ENCODE data around the gene M1AP. TPM values are rescaled to one million over a fixed set of nuclear protein-coding genes. Genes with fewer than 3 reads are reported as not detected.

The M1AP gene
- total and polyA plus RNA-seq, 9 donors: 0.36 to 0.72 (median 0.45) TPM; not detected in 3

DNA sequence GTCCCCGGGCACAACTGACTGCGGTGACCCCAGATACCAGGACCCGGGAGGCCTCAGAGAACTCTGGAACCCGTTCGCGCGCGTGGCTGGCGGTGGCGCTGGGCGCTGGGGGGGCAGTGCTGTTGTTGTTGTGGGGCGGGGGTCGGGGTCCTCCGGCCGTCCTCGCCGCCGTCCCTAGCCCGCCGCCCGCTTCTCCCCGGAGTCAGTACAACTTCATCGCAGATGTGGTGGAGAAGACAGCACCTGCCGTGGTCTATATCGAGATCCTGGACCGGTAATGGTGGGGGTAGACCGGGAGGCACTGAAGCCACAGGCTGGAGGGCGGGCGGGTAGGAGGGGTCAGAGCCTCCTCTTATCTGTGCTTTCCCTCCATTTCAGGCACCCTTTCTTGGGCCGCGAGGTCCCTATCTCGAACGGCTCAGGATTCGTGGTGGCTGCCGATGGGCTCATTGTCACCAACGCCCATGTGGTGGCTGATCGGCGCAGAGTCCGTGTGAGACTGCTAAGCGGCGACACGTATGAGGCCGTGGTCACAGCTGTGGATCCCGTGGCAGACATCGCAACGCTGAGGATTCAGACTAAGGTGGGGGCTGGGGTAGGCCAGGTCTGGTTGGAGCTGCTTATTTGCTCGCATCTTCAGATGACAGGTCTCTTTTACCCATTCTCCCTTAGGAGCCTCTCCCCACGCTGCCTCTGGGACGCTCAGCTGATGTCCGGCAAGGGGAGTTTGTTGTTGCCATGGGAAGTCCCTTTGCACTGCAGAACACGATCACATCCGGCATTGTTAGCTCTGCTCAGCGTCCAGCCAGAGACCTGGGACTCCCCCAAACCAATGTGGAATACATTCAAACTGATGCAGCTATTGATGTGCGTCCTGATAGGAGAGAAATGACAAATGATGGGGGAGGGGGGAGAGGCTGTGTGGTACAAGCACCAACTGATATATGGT lies 117.6 kb downstream of the M1AP start:
- H3K9me3 ChIP-seq: no peaks in the 10 kb centered on the region
- intact Hi-C loops (cut with DNase I): loop anchor here in 1 of 4 donors (5.0 kb wide), 1 partner anchor 48 kb away; the partner anchor contains the start of genes CCDC142 and TTC31
- no peak for DNase-seq
- H3K36me3 ChIP-seq: no peaks in the 10 kb centered on the region
- H3K4me3 ChIP-seq: peak overlapping the region; percentile 92
- H3K27me3 ChIP-seq: no peaks in the 10 kb centered on the region
- peaks cover 13% of the 10 kb centered on the region for H3K4me1 ChIP-seq (ENCODE audit: insufficient read depth)
- H3K27ac ChIP-seq: peak overlapping the region in 1 of 2 donors; percentile 58
- WGBS, 3 donors: 1 to 2% (median 1%) methylated on average over 54 of the region's 54 CpGs
- TF ChIP-seq EP300 (IDR thresholded peaks at IDR 0.05) (no peak), POLR2A (IDR thresholded peaks at IDR 0.05) (no peak)
- TF ChIP-seq, protein P1, sequence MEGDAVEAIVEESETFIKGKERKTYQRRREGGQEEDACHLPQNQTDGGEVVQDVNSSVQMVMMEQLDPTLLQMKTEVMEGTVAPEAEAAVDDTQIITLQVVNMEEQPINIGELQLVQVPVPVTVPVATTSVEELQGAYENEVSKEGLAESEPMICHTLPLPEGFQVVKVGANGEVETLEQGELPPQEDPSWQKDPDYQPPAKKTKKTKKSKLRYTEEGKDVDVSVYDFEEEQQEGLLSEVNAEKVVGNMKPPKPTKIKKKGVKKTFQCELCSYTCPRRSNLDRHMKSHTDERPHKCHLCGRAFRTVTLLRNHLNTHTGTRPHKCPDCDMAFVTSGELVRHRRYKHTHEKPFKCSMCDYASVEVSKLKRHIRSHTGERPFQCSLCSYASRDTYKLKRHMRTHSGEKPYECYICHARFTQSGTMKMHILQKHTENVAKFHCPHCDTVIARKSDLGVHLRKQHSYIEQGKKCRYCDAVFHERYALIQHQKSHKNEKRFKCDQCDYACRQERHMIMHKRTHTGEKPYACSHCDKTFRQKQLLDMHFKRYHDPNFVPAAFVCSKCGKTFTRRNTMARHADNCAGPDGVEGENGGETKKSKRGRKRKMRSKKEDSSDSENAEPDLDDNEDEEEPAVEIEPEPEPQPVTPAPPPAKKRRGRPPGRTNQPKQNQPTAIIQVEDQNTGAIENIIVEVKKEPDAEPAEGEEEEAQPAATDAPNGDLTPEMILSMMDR (IDR thresholded peaks at IDR 0.05): no peak

DNA sequence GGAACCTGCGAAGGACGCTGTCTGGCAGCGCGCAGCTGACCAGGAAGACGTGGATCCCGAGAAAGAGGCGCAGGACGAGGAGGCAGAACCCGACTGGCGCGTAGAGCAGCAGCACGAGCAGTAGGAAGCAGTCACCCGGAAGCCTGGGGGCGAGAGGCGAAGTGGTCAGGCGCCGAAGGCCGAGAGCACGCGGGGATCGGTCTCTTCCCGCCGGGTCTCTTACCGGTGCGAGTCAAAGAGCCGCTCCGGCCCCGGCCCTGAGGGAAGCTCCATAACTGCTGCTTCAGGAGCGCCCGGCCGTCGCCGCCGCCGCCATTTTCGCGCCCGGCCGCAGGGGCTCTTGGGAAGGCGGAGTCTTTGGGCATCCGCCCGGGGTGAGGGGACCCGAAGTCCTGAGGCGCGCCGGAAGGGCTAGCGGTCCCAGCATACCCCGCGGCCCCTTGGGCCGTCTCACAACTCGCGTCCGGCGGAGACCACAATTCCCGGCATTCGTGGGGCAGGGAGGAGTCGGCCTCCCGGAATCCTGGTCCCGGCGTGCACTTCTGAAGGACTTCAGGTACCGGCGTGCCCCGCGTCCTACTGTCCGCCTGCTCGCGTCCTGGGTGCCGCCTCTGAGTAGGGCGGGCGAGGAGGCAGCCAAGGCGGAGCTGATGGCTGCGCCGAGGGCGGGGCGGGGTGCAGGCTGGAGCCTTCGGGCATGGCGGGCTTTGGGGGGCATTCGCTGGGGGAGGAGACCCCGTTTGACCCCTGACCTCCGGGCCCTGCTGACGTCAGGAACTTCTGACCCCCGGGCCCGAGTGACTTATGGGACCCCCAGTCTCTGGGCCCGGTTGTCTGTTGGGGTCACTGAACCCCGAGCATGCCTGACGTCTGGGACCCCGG lies 118.5 kb downstream of the M1AP start, which contains the start of the genes AUP1 and HTRA2:
Gene AUP1, minus strand, starts transcription at position 350 of the 882 bp plus-strand sequence. Its CDS starts 77 bp downstream, at position 273.
Gene HTRA2, plus strand, starts transcription at position 577 of the 882 bp plus-strand sequence. Its CDS starts 74 bp downstream, at position 651.
- intact Hi-C loops (cut with DNase I): loop anchor here in 1 of 4 donors (5.0 kb wide), 1 partner anchor 47 kb away; the partner anchor contains the start of genes CCDC142 and TTC31
- Histone ChIP-seq H3K9me3 (no peaks in the 10 kb centered on the region), H3K27ac (peak within 1 kb of the TSS in 1 of 2 donors; percentile 70), H3K27me3 (no peaks in the 10 kb centered on the region), H3K4me3 (peak within 1 kb of the TSS; percentile 92), H3K36me3 (no peaks in the 10 kb centered on the region), H3K4me1 (ENCODE audit: insufficient read depth) (peaks cover 13% of the 10 kb centered on the region)
- 0 to 1% (median 1%) methylated on average over 71 to 87 of the region's 87 CpGs for WGBS, 3 donors
- DNase-seq: peak; percentile 96 to 98 (median 97)
- TF ChIP-seq POLR2A (IDR thresholded peaks at IDR 0.05) (peak; percentile 85), EP300 (IDR thresholded peaks at IDR 0.05) (peak; percentile 79)
- TF ChIP-seq, protein P1 (IDR thresholded peaks at IDR 0.05): no peak

DNA sequence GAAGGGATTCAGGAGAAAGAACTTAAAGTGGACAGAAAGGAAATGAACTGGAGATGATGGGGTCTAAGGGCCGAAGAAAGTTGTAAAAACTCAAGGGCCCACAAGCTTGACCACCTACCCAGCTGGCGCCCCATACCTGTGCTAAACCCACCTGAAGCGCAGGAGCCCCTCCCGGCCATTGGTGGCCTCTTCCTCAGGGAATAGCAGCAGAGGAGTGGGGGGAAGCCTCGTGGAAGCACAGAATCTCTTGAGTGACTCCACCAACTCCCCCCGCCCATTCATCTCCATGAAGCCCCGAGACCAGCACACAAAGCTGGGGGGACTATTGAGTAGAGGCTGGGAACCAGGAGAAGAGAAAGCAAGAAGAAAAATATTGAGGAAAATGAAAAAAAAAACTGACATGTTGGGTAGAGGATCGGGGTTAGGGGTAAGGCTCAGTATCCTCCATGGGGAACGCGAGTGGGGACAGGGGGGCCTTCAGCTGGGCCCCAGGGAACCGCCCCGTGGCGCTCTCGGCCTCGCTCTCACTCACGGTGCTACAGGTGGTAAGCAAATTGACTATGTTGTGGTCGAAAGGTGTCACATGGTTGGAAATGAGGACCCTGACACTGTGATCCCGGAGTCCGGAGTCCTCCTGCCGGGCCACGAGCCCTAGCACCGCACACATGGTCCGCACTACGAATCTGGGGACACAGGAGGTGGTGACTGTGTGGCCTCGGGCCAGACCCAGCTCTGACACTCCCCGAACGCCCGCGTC lies 119.4 kb downstream of the M1AP start:
- WGBS, 3 donors: 15 to 17% (median 16%) methylated on average over 27 to 29 of the region's 29 CpGs
- DNase-seq: no peak
- Histone ChIP-seq H3K4me3 (peak overlapping the region; percentile 92), H3K9me3 (no peaks in the 10 kb centered on the region), H3K27me3 (no peaks in the 10 kb centered on the region), H3K27ac (peak overlapping the region in 1 of 2 donors; percentile 70), H3K4me1 (ENCODE audit: insufficient read depth) (peaks cover 13% of the 10 kb centered on the region), H3K36me3 (no peaks in the 10 kb centered on the region)
- intact Hi-C loops (cut with DNase I): no loop called here
- TF ChIP-seq, protein P1 (IDR thresholded peaks at IDR 0.05): no peak
- TF ChIP-seq POLR2A (IDR thresholded peaks at IDR 0.05): no peak
- TF ChIP-seq EP300 (IDR thresholded peaks at IDR 0.05): no peak
